Stimulated activated CD4-positive, alpha-beta T cell treated with anti-CD3 and anti-CD28 coated beads, Interleukin-15, amount 100 ng/mL, for 1 hour (primary cell): ENCODE results near the gene KCNK5.

ENCODE experiments used
- DNase-seq, 2 donors: peaks; one replicate each; pipeline ENCODE4 v3.0.0-alpha.2; 2020; ENCODE audit warnings: low read depth in 1 of 2, low spot score in 1 of 2

Gene KCNK5

DNA sequence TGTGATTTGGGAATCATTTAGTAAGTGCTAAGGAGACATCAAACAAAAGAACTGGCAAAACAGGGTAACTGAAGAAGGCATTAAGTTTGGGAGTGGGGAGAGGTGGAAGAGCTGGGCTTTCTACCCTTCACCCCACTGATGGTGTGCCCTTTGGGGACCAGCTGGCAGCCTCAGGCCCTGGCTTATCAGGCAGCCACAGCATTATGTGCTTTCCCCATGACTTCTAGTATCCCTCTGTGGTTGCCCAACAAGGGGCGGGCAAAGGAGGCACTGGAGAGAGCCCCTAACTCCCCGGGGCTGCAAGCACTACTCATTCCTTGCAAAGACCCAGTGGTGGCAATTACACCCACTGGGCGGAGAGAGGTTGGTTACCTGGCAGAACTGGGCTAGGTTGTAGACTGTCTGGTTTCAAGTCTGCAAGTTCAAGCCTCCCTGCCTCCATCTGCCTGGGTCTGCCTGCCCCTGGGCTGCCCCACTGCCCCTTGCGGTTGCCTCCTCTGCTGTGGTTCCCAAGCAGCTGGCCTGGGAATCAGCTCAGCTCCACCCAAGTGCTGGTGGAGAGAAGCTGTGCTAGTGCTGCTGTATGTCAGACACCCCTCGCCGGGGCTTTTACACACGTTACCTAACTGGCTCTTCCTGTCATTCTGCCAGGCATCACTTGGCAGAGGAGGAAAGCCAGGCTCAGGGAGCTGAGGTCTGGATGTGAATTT, 29.9 kb downstream of the KCNK5 start:
- DNase-seq = no peak

DNA sequence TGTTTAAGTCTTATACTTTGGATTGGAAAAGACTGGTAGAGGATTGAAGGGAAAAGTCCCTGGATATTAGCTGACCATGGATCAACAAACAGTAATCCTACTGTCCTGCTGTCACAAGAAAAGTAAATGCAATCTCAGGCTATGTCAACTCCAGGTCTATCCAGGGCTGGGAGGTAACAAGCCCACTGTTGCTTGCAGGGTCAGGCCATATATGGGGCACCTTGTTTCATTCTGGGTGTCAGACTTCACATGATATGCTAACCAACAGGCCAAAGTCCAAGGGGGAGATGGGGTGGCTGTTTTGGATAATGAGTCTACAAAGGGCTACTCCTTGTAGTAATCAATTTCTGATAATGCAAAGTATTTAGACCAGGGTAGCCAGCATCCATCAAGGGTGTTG, 30.7 kb downstream of the KCNK5 start:
- DNase-seq = no peak

DNA sequence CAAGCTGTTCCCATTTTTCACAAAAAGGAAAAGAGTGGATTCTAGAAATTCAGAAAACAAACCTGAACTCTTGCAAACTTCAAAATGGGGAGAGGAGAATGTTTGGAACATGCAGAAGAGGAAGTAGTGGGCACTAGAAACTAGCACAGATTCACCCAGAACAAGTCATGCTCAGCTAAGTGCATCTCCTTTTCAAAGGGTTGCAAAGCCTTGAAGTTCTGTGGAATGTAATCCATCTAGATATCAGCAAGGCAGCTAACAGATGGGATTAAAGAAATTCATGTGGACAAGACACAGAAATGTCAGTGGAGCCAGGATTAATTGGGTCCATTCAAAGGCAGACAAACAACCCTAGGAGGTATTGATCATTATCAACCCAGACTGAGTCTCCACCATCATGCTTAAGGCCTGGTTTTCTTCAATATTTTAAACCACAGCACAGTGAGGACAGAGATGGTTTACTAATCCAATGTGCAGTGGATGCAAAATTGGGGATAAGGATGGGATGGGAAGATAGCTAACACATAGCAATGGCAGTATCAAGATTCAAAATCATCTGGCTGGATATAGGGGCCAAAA, 31.3 kb downstream of the KCNK5 start:
- no peak for DNase-seq

DNA sequence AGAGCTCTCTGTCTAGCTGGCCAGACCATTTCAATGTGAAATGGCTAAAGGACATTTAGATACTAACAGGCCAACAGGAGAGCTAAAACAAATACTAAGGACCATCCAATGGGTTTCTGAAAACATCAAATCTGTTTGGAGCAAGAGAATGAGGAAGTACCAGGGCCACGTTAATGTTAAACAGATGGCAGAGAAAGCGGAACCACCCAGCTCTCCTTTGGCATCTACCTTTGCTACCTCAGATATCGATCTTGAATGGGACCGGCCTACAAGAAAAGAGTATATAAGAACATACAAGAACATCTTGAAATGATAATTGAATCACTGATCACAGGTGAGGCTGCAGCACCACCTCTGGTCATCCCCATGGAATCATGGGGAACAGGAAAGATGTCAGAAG, 31.8 kb downstream of the KCNK5 start:
- no peak for DNase-seq

DNA sequence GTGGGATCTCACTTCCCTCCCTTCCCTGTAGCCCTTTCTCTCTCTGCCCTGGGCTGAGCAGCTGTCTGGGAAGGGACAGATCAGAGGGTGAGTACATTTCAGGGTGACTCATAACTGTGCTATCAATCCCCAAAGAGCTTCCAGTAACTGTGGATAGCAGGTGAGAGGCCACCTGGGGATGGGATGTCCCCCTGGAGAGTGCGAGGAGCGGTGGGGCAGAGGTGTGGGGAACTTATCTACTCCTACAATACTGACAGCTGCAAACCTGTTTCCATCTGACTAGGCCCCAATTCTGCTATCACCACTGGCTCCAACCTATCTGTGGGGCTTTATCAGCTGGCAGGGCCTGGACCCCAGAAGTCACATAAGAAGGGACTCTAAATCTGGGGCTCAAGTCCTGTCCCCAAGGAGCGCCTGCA, 32.6 kb downstream of the KCNK5 start:
- no peak for DNase-seq

DNA sequence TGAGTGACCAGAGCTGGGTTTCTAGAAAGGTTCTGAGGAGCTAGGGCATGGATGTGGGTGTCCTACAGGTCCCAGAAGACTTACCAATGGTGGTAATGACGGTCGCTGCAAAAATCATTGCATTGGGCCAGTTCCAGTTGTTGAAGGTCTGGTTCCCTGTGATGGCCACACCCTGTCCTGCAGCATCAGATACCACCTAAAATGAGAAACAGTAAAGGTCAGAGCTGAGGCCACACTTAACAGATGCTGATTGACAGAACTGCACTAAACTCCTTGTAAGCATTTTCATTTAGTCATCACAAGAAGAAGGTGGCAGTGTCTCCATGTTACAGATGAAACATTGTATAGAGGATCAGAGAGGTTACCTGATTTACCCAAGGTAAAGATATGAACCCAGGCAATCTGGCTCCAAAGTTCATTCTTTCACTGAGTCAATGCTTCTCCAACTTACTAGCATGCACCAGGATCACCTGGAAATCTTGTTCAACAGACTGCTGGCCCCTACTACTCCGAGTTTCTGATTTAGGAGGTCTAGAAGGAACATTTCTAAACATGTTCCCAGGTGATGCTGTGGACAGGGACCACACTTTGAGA, 33.4 kb downstream of the KCNK5 start:
- no peak for DNase-seq

DNA sequence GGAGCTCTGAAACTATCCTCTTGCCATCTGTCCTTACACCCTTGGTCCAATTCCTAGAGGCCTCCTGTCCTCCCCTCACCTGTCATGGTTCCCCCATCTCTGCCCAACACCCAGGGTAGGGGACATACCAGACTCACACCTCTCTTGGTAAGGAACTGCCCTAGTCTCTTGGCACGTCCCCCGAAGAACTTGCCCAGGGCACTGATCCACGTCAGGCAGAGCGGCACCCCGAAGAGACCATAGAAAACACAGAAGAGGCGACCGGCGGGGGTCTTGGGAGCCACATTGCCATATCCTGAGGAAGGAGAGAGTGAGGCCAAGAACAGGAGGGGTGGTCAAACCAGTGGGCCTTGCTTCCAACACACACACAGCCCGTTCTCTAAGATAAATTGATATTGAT, 34.8 kb downstream of the KCNK5 start:
- no peak for DNase-seq

DNA sequence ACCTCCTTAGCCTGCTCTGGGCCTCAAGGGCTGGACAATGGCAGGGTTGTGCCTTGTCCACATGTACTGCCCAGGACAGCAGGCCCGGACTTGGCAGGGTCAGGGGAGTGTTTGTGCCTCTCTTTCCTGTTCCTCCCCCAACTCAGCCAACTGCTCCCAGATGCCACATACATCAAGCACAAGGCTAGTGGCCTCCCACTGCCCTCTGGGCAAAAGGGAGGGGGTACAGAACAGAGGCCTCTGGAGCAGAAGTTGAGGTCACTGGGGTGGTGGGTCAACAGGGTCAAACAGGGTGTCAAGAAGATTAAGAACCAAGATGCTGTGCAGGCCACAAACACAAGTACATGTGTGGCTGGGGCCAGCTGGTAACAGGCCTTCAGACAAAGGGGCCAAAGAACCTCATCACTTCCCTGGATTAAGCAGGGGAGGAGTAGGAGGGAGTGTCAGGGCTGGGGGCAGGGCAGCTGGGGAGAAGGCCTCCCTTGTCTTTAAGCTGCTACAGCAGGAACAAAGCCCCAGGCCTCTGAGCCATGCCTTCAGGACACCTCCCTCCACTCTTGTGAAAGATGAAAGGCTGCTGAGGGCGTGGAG, 36.0 kb downstream of the KCNK5 start:
- DNase-seq = no peak

DNA sequence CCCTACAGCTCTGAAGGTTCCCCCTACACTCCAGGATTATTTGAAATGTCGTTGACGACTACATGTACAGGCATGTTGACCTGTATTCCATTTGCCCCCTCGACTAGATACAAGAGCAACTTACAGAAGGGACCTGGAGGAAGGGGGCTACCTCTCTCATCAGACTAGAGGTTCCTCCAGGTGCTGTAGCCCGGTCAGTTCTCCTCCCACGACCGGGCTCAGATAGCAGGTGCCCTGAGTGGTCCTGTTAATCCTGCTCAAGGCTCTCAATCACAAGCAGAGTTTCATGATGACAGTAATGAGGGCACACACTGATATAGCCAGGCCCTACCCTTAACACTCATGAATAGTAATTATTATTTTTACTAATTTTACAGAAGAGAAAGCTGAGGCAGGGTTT, 36.5 kb downstream of the KCNK5 start:
- DNase-seq = no peak

DNA sequence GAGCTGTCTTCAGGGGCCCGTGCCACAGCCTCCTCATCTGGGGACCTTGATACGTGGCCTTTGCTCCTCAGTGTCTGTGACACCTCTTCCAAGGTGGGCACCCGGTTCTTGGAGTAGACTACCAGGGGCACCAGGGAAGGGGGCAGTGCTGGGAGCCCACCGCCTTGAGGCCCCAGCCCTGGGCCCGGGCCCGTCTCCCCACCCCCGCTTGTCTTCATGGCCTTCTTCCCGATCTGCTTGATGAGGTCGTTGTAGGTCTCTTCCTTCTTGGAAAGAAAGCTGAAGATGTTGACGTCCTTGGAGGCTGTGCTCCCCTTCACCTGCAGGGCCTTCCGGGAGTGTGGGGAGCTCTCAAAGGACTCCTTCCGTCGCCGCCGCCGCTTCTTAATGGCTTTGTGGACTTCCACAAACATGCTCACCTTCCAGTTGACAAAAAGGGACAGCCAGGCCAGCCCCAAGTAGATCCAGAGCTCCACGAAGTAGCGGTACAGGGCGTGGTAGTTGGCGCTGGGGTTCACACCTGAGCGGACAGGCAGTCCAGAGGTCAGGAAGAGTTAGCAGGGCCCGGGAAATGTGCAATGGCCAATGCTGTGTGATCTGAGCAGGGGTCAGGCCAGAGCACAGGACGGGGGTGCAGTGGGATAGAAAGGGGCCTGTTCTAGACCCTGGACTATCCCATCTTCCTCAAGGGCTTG, 37.9 kb downstream of the KCNK5 start:
- DNase-seq = no peak

DNA sequence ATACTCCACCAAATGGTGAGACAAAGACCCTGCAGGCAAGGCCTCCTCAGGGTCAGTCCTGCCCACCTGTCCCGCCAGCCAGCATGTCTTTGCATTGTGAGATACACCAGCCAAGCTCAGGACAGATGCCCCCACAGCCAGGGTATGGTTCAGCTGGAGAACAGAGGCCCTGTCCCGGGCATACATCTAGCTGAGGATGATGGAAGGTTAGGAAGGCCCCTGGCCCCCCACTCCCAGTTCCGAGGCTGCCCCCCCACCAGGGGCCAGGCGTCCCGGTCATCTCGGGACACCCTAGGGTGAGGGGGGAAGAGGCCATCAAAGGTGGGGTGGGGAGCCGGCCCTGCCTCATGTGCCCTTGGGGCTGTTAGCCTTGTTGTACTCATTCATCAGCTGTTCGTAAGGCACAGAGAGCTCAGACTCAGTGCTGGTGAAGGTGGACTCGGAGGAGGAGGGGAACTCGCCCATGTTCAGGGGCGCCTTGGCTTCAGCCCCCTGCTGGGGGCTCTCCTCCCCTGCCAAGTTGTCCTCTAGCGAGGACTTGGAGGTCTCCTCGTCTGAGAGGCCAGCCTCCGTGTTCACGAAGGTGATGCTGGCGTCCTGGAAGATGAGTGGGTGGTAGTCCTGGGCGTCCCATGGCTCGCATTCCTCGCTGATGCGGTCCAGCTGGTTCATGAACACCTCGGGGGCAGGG, 38.6 kb downstream of the KCNK5 start:
- DNase-seq = no peak

DNA sequence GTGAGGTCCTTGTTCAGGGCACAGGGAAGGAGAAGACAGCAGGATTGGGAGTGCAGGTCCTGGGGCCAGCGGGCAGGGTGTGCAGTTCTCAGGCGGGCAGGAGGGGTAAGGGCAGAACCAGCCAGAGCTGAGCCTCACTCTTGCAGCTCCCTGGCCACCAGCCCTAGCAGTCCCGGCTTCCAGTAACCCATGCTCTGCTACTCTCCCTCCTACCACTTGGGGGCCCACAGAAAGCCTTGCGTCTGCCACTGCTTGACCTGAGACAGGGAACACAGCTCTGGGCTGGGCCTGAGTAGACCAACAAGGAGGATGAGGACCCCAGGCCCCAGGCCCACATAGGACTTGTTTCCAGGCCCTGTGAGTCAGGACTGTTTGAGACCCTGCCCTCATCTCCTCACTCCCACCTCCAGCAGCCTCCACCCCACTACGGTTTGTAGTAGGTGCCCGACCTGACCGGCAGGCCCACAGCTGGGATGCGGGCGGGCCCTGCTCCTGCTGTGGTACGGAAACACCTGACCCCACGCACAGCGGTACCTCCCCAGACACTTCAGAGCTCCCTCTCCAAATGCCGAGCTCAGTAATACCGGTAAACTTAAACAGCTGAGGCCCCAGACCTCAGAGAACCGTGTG, 39.2 kb downstream of the KCNK5 start:
- no peak for DNase-seq

DNA sequence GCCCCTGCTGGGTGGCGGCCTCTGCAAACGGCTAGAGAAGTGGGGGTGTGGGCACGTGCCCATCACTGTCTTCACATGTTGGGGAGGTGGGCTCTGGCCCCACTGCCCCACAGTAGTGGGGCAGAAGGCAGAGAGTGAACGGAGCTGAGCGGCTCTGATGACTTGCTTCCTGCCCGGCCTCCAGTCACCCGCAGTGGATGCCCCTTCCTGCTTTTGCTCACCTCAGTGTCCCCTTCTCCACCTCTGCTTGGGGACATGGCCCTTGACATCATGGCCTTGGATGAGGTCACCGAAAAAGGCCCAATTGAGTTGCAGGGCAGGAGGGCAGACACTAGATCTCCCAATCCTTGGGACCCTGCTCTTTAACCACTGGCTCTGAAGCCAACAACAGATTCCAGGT, 40.1 kb downstream of the KCNK5 start:
- DNase-seq = no peak

DNA sequence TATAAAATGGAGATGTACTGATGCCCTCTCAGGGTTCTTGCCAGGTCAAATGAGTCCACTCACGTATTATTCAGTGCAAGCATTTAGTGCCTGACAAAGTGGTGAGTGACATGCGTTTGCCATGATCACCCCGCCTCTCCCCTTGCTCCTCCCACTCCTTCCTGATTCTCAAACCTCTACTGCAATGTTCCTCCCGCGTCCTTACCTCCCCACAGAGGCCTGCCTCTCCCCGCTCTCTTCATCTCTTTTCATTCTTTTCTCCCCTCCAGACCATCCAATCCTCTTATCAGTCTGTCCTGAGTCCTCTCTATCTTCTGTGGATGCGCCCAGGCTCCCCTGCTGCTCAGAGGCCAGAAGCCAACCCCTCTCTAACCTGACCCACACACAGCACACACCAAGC, 40.7 kb downstream of the KCNK5 start:
- no peak for DNase-seq

DNA sequence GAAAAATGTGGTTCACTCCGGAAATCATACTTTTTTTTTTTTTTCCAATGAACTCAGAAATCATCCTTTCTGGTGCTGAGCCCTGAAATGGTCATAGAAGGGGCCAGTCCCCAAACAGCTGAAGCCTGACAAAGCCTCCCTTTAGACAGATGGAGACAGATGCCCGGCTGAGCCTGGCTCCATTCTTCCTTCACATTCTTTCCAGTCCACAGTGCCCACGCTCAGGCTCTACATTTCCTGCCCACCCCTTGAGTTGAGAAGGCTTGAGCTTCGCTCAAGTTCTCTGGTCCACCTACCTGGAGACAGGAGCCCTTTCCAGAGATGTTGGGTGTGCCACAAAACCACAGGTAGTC, 41.2 kb downstream of the KCNK5 start:
- DNase-seq = no peak

DNA sequence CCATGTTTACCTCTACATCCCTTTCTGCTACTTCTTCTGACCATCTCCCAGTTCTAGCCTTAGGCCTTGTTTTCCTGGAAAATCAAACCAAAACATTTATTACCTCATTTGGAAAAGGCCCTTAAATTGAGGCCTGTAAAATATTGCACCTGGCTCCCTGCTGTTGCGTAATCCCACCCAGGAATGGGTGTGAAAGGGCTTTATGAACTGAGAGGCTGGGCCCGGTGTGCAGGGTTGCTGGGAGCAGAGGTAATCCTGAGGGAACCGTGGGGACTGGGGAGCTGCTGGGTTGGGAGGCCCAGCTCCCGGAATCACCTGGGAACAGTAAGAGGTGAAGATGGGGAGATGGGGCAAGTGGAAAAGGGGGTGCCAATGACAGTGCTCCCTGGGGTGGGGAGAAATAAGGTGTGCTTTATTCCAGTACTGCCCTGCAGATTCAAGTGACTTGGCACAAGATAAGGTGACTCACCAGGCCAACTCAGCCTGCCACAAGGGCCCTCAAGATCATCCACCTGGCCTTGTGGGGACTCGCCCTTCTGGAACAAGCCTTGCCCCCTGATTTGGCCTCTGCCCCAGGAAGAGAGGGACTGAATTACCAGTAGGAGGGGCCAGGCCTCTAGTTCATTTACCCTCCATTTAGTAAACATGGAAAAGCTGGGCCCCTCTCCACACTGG, 44.2 kb downstream of the KCNK5 start:
- DNase-seq = no peak

DNA sequence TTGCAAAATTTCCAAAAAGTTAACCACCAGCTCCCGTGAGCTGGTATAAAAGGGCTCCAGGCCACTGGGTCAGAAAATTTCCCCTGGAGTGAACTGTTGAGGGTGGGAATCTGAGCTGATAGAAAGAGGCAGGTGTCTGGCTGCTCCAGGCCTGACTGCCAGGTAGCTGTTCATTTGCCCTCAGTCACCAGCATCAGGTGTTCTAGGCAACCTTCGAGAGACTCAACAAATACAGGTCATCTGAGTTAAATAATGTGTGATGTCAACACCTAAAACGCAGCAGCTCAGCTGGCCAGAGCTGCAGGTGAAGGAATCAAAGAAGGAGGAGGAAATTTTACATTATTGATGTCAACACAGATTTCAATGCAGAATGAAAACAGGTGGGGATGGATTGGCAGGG, 46.7 kb downstream of the KCNK5 start:
- no peak for DNase-seq

DNA sequence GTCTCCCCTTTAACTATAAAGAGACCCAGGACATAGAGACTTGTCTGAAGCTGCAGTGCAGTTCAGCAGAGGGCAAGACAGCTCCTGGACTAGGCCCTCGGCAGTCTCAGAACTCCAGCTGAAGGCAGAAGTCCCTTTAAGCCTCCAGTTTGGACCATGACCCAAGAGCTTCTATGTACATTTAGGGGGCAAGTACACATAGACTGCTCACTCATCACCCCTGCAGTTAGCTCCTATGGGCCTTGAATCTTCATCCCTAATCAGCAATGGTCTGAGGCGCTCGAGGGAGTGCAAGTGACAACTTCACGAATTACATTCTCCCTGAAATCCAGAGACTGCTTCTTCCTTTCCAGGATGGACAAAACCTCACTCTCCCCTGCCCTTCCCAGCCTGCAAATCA, 47.4 kb downstream of the KCNK5 start:
- no peak for DNase-seq

DNA sequence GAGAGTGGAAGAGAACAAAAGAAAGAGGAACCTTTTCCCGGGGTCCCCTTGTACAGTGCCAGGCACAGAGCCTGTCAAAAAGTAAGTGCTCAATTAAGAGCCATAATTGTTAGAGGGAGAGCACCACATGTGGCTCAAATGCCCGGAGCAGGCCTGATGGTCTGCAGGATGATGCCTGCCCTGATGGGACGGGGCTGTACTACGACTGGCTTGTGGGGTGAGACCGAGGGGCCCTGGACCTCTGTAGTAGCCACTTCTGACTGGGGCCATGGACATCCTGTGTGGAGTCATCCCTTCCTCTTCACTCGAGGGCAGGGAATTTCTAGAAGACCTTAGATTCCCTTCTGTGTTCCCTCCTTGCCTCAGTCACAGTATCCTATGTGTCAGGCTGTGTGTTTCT, 47.9 kb downstream of the KCNK5 start:
- DNase-seq = no peak

DNA sequence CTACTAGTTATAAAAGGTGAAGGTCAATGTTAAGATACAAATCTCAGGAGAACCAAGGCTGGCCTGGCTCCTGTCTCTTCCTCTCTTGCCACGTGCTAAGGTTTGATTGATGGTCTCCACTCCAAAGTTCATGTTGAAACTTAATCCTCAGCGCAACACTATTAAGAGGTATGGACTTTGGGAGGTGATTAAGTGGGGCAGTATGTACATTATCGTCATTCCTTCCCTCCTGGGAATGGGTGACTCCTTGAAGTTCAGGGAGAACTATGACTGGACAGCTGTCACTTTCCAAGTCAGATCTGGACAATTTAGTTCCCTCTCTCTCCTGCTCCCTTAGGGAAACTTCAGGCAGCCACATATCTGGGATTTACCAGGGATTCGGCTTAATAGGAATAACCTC, 50.5 kb downstream of the KCNK5 start:
- no peak for DNase-seq
